HG03045 (cell line): ENCODE data around the gene CACNA1D.
"Not testable (repeated sequence)": the region's sequence is repeated elsewhere in the genome, so short reads cannot be mapped to it uniquely, and the experiment has no call there.

ENCODE experiments used
- ATAC-seq: cut with Tn5 transposase; IDR thresholded peaks from one replicate; pipeline ENCODE4 v1.9.1; 2021; ENCODE audit warnings: mild to moderate bottlenecking, moderate library complexity; ENCODE audit not compliant: unreplicated experiment

CACNA1D gene

GRCh38 chr3:53612508-53612907 lies 118.1 kb downstream of the CACNA1D start:
- no peak for ATAC-seq

- ATAC-seq = no peak
Measured at GRCh38 chr3:53613125-53613524, 118.7 kb downstream of the CACNA1D start.

GRCh38 chr3:53614307-53614706 lies 119.9 kb downstream of the CACNA1D start:
- no peak for ATAC-seq

- ATAC-seq = no peak
Measured at GRCh38 chr3:53616321-53616720, 121.9 kb downstream of the CACNA1D start.

- ATAC-seq = no peak
Measured at GRCh38 chr3:53616971-53617892, 122.8 kb downstream of the CACNA1D start.

- no peak for ATAC-seq
Measured at GRCh38 chr3:53617893-53618523, 123.6 kb downstream of the CACNA1D start.

GRCh38 chr3:53618524-53618906 lies 124.1 kb downstream of the CACNA1D start:
- ATAC-seq = no peak

- ATAC-seq = no peak
Measured at GRCh38 chr3:53618936-53619335, 124.5 kb downstream of the CACNA1D start.

- ATAC-seq = no peak
Measured at GRCh38 chr3:53624061-53624857, 129.8 kb downstream of the CACNA1D start.

- ATAC-seq = no peak
Measured at GRCh38 chr3:53626876-53627275, 132.5 kb downstream of the CACNA1D start.

- no peak for ATAC-seq
Measured at GRCh38 chr3:53628536-53629401, 134.4 kb downstream of the CACNA1D start.

- ATAC-seq = no peak
Measured at GRCh38 chr3:53629402-53629723, 135.0 kb downstream of the CACNA1D start.

GRCh38 chr3:53630547-53630946 lies 136.1 kb downstream of the CACNA1D start:
- no peak for ATAC-seq

- ATAC-seq = no peak
Measured at GRCh38 chr3:53633197-53633787, 138.9 kb downstream of the CACNA1D start.

- no peak for ATAC-seq
Measured at GRCh38 chr3:53635041-53635440, 140.6 kb downstream of the CACNA1D start.

GRCh38 chr3:53638806-53639205 lies 144.4 kb downstream of the CACNA1D start:
- ATAC-seq = not testable (repeated sequence)

- no peak for ATAC-seq
Measured at GRCh38 chr3:53641397-53641796, 147.0 kb downstream of the CACNA1D start.

- ATAC-seq = no peak
Measured at GRCh38 chr3:53642211-53642610, 147.8 kb downstream of the CACNA1D start.

- no peak for ATAC-seq
Measured at GRCh38 chr3:53643757-53644156, 149.3 kb downstream of the CACNA1D start.

GRCh38 chr3:53645754-53646153 lies 151.3 kb downstream of the CACNA1D start:
- ATAC-seq = no peak
